ENCODE data around the gene PWWP2A.

DNA sequence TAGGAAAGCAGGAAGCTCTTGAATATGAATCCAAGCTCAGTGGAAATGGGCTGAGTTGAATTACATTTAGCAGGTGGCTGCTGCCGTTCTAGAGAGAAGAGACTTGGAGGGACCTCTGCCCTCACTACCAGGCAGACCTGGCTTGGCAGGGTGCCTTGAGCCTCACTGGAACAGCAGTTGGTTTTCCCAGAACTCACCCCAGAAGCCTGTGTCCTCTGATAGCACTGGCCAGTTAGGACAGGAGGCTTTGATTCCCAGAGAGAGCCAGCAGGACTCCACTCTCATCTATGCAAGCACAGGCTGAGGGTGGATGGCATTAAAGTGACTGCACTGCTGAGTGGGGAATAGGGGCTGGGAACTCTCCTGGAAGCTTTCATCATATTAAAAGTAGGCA lies 54.8 kb downstream of the PWWP2A start:
- TF ChIP-seq POLR2AphosphoS5 (IDR thresholded peaks at IDR 0.05; ENCODE audit: low read depth, low read length) (no peak), CTCF (IDR thresholded peaks at IDR 0.05 in 2 of 3, conservative IDR thresholded peaks at IDR 0.05 in 1 of 3; ENCODE audit: borderline replicate concordance in 1 of 3, insufficient read depth in 1 of 3, low read depth in 2 of 3, low read length in 2 of 3) (no peak), POLR2A (IDR thresholded peaks at IDR 0.05; ENCODE audit: borderline replicate concordance, extremely low read depth, insufficient read depth, insufficient read length) (no peak)
- TF ChIP-seq, protein P1, sequence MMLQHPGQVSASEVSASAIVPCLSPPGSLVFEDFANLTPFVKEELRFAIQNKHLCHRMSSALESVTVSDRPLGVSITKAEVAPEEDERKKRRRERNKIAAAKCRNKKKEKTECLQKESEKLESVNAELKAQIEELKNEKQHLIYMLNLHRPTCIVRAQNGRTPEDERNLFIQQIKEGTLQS (IDR thresholded peaks at IDR 0.05), result no peak

Data from HCT116 (cell line).